ENCODE results near the gene CFDP1.

DNA sequence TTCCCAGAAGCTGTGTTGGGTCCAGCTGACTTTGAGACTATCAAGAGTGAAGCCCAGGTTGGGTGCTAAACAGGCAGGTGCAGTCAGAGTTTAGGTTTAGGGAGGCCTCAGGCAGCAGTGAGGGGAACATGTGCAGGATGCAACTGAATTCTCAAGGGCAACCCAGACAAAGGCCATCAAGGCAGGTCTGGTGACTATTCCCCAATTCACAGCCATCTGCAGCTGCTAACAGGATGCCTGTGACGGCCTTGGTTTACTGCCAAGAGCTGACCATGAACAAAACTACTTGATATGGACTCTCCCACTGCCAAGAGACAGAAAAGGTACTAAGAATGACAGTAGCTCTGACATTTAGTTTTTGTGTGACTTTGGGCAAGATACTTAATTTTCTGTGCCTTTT is 136.7 kb downstream of the CFDP1 start:
- TF ChIP-seq, protein P1, sequence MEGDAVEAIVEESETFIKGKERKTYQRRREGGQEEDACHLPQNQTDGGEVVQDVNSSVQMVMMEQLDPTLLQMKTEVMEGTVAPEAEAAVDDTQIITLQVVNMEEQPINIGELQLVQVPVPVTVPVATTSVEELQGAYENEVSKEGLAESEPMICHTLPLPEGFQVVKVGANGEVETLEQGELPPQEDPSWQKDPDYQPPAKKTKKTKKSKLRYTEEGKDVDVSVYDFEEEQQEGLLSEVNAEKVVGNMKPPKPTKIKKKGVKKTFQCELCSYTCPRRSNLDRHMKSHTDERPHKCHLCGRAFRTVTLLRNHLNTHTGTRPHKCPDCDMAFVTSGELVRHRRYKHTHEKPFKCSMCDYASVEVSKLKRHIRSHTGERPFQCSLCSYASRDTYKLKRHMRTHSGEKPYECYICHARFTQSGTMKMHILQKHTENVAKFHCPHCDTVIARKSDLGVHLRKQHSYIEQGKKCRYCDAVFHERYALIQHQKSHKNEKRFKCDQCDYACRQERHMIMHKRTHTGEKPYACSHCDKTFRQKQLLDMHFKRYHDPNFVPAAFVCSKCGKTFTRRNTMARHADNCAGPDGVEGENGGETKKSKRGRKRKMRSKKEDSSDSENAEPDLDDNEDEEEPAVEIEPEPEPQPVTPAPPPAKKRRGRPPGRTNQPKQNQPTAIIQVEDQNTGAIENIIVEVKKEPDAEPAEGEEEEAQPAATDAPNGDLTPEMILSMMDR (conservative IDR thresholded peaks at IDR 0.05 in 1 of 2, IDR thresholded peaks at IDR 0.05 in 1 of 2; ENCODE audit: extremely low read depth in 1 of 2, insufficient read depth in 1 of 2, low read depth in 1 of 2, low read length in 2 of 2) = no peak
- no peak for TF ChIP-seq EZH2 (IDR thresholded peaks at IDR 0.05; ENCODE audit: borderline replicate concordance, low read length)

All from mammary epithelial cell (primary cell).